Astrocyte (in vitro differentiated cells and primary cell): Measurements from ENCODE around the gene CLEC6A. TPM values are rescaled to one million over a fixed set of nuclear protein-coding genes. Genes with fewer than 3 reads are reported as not detected.

Experiments
- DNase-seq: peaks from one replicate; pipeline ENCODE4 v3.0.0-alpha.2; 2010; ENCODE audit warnings: low read depth
- FAIRE-seq: peaks from 2 replicates; lab custom pipeline; 2011; peaks lifted over from hg19 to GRCh38; lab: Jason Lieb, UNC
- H2AFZ ChIP-seq: 2 replicates; pipeline ENCODE4 v1.6.0; 2012; ENCODE audit warnings: low read depth, low read length, inconsistent platforms
- H3K27ac ChIP-seq: 2 replicates; pipeline ENCODE4 v1.5.1; 2011; ENCODE audit warnings: low read depth, low read length, inconsistent platforms
- H3K27me3 ChIP-seq: 2 replicates; pipeline ENCODE4 v1.6.0; 2011; ENCODE audit warnings: low read length, inconsistent platforms; ENCODE audit not compliant: insufficient read depth
- H3K36me3 ChIP-seq: 2 replicates; pipeline ENCODE4 v1.5.1; 2011; ENCODE audit warnings: low read length, inconsistent platforms; ENCODE audit not compliant: insufficient read depth
- H3K4me1 ChIP-seq: 2 replicates; pipeline ENCODE4 v1.5.1; 2011; ENCODE audit warnings: low read length, inconsistent platforms; ENCODE audit not compliant: insufficient read depth
- H3K4me2 ChIP-seq: 2 replicates; pipeline ENCODE4 v1.6.0; 2012; ENCODE audit warnings: low read length, inconsistent platforms
- H3K4me3 ChIP-seq: 2 replicates; pipeline ENCODE4 v1.5.1; 2011; ENCODE audit warnings: low read depth, mild to moderate bottlenecking, low read length, inconsistent platforms; ENCODE audit not compliant: insufficient read depth
- H3K79me2 ChIP-seq: 2 replicates; pipeline ENCODE4 v1.6.0; 2012; ENCODE audit warnings: mild to moderate bottlenecking, low read length, inconsistent platforms; ENCODE audit not compliant: insufficient read depth
- H3K9ac ChIP-seq: 2 replicates; pipeline ENCODE4 v1.6.0; 2012; ENCODE audit warnings: mild to moderate bottlenecking, low read length, inconsistent platforms
- H3K9me3 ChIP-seq: 2 replicates; pipeline ENCODE4 v1.5.1; 2012; ENCODE audit warnings: low read depth, mild to moderate bottlenecking, low read length, inconsistent platforms; ENCODE audit not compliant: insufficient read depth
- H4K20me1 ChIP-seq: 2 replicates; pipeline ENCODE4 v1.6.0; 2012; ENCODE audit warnings: low read length, inconsistent platforms; ENCODE audit not compliant: insufficient read depth
- H3K27ac Mint-ChIP-seq: one replicate; pipeline ENCODE4 v1.8.0; 2021; ENCODE audit warnings: mild to moderate bottlenecking, mixed read lengths; ENCODE audit not compliant: unreplicated experiment
- H3K27me3 Mint-ChIP-seq: one replicate; pipeline ENCODE4 v1.8.0; 2021; ENCODE audit warnings: low read depth, mixed read lengths; ENCODE audit not compliant: unreplicated experiment
- H3K36me3 Mint-ChIP-seq: one replicate; pipeline ENCODE4 v1.8.0; 2021; ENCODE audit warnings: low read depth, mixed read lengths; ENCODE audit not compliant: unreplicated experiment
- H3K4me1 Mint-ChIP-seq: one replicate; pipeline ENCODE4 v1.8.0; 2021; ENCODE audit warnings: low read depth, mixed read lengths; ENCODE audit not compliant: unreplicated experiment
- H3K4me3 Mint-ChIP-seq: one replicate; pipeline ENCODE4 v1.8.0; 2021; ENCODE audit warnings: mild to moderate bottlenecking, moderate library complexity, mixed read lengths; ENCODE audit not compliant: unreplicated experiment
- H3K9me3 Mint-ChIP-seq: one replicate; pipeline ENCODE4 v1.8.0; 2021; ENCODE audit warnings: mild to moderate bottlenecking, mixed read lengths; ENCODE audit not compliant: unreplicated experiment
- EZH2 ChIP-seq: IDR thresholded peaks from 2 replicates; pipeline ENCODE4 v1.6.1; 2012; ENCODE audit warnings: mild to moderate bottlenecking, low read length, inconsistent platforms; ENCODE audit not compliant: insufficient read depth
- total RNA-seq: library from RNA; stranded (reverse); gene quantifications from 2 replicates; pipeline ENCODE4 v1.2.1, GENCODE V29; 2021
- TF ChIP-seq, protein P1 (sequence below): IDR thresholded peaks from 2 replicates; pipeline ENCODE4 v1.5.1; 2011; ENCODE audit warnings: low read depth, mild to moderate bottlenecking, inconsistent platforms, low read length, moderate library complexity; ENCODE audit not compliant: insufficient read depth

The CLEC6A gene
- total RNA-seq, 1 donor from 2014 or later = not detected

DNA sequence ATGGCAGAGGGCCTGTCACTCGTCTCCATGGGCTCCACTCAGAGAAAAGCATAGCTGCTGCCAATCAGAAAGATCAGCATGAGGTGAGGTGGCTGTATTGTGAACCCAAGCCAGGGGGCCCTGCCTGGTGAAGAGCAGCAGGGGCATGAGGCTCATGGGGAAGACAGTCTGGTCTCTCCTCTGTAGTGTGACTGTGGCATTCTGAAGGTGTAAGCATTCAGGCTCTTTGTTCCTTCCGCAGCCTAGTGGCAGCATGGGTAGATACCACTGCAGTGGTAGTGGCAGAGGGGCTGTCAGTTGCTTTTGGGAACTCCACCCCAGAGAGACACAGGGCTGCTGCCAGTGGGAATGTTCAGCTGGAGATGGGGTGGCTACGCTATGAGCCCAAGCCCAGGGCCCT, 52.5 kb downstream of the CLEC6A start:
- Mint-ChIP-seq H3K4me3 (no peak overlapping the region), H3K27ac (no peak overlapping the region), H3K9me3 (peaks cover 2% of the 10 kb centered on the region), H3K27me3 (no peaks in the 10 kb centered on the region), H3K36me3 (no peaks in the 10 kb centered on the region), H3K4me1 (no peaks in the 10 kb centered on the region)
- Histone ChIP-seq H3K27me3 (no peaks in the 10 kb centered on the region), H3K36me3 (no peaks in the 10 kb centered on the region), H3K79me2 (no peaks in the 10 kb centered on the region), H3K4me3 (no peak overlapping the region), H3K4me1 (no peaks in the 10 kb centered on the region), H3K9ac (no peak overlapping the region), H2AFZ (no peak overlapping the region), H3K4me2 (no peak overlapping the region), H3K9me3 (no peaks in the 10 kb centered on the region), H3K27ac (no peak overlapping the region), H4K20me1 (no peaks in the 10 kb centered on the region)
- TF ChIP-seq, protein P1, sequence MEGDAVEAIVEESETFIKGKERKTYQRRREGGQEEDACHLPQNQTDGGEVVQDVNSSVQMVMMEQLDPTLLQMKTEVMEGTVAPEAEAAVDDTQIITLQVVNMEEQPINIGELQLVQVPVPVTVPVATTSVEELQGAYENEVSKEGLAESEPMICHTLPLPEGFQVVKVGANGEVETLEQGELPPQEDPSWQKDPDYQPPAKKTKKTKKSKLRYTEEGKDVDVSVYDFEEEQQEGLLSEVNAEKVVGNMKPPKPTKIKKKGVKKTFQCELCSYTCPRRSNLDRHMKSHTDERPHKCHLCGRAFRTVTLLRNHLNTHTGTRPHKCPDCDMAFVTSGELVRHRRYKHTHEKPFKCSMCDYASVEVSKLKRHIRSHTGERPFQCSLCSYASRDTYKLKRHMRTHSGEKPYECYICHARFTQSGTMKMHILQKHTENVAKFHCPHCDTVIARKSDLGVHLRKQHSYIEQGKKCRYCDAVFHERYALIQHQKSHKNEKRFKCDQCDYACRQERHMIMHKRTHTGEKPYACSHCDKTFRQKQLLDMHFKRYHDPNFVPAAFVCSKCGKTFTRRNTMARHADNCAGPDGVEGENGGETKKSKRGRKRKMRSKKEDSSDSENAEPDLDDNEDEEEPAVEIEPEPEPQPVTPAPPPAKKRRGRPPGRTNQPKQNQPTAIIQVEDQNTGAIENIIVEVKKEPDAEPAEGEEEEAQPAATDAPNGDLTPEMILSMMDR = no peak
- no peak for TF ChIP-seq EZH2
- no peak for FAIRE-seq
- no peak for DNase-seq

DNA sequence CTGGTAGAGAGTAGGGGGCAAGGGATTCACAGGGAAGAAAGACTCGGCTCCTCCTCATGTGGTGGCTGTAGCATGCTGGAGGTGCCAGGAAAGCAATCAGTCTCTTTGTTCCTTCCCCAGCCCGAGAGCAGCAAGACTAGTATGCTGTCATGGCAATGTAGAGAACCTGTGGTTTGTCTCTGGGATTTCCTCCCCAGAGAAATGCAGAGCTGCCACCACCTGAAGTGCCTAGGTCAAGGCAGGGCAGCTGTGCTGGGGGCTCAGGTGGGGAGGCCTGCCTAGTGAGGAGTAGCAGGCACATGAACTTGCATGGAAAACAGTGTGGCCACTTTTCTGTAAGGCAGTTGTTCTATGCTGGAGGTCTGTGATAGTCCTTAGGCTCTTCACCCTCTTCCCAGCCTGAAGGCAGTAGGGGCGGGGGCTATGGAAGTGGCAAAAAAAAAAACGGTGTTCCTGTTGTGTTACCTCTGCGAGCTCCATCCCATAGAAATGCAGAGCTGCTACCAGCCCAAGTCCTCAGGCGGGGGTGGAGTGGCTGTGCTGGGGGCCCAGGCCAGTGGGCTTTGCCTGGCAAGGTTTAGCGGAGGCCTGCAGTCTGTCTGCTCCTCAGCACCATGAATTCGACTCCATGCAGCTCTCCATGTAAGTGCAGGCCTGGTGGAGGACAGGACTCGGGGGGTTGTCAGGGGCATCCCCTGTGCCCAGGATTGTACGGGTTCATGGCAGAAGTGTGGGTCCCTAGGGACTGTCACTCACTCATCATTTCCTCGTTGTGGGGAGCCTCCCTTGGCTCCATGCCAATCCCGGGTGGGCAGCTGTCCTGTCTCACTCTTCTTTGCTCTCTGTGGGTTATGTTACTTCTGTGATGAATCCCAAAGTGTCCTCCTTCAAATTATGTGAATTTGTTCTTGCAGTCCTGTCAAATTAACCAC, 53.4 kb downstream of the CLEC6A start:
- H3K27me3 Mint-ChIP-seq = no peaks in the 10 kb centered on the region
- no peak overlapping the region for H3K4me3 Mint-ChIP-seq
- Histone ChIP-seq H2AFZ (no peak overlapping the region), H4K20me1 (no peaks in the 10 kb centered on the region), H3K4me3 (no peak overlapping the region), H3K4me2 (no peak overlapping the region), H3K79me2 (no peaks in the 10 kb centered on the region), H3K27ac (no peak overlapping the region), H3K36me3 (no peaks in the 10 kb centered on the region), H3K9me3 (no peaks in the 10 kb centered on the region), H3K27me3 (no peaks in the 10 kb centered on the region), H3K9ac (no peak overlapping the region), H3K4me1 (no peaks in the 10 kb centered on the region)
- FAIRE-seq (no peak), DNase-seq (no peak)
- no peaks in the 10 kb centered on the region for H3K4me1 Mint-ChIP-seq
- TF ChIP-seq, protein P1 = no peak
- no peak for TF ChIP-seq EZH2
- peaks cover 2% of the 10 kb centered on the region for H3K9me3 Mint-ChIP-seq
- H3K36me3 Mint-ChIP-seq = no peaks in the 10 kb centered on the region
- H3K27ac Mint-ChIP-seq = no peak overlapping the region

DNA sequence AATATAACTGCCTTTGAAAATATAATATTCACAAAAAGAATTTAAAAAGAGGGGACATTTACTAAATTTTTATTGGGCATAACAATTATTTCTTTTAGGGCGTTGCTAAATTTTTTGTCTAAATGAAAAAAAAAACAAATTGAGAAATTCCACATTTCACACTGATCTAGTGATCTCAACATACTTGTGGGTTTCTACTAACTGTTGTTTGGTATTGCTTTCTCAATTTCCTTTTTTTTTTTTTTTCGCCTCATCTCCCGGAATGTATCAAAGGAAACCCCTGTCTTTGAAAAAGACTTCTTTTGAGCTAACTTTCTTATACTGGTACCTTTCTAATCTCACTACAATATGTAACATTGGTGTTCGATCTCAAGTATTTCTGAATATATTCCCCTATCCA, 57.5 kb downstream of the CLEC6A start, which contains the start of gene CLEC4D:
CLEC4D (plus strand) TSS at position 248 of the 400 bp plus-strand sequence. CDS start 230 bp downstream, outside the sequence.
- Mint-ChIP-seq H3K9me3 (peaks cover 2% of the 10 kb centered on the region), H3K36me3 (no peaks in the 10 kb centered on the region), H3K4me3 (no peak within 1 kb of the TSS), H3K4me1 (no peaks in the 10 kb centered on the region), H3K27me3 (no peaks in the 10 kb centered on the region), H3K27ac (no peak within 1 kb of the TSS)
- no peaks in the 10 kb centered on the region for H3K27me3 ChIP-seq
- H3K9me3 ChIP-seq = no peaks in the 10 kb centered on the region
- H4K20me1 ChIP-seq = no peaks in the 10 kb centered on the region
- H3K4me2 ChIP-seq = no peak within 1 kb of the TSS
- TF ChIP-seq, protein P1 = no peak
- no peak for TF ChIP-seq EZH2
- no peak within 1 kb of the TSS for H3K27ac ChIP-seq
- no peaks in the 10 kb centered on the region for H3K79me2 ChIP-seq
- no peaks in the 10 kb centered on the region for H3K36me3 ChIP-seq
- H2AFZ ChIP-seq = no peak within 1 kb of the TSS
- H3K4me3 ChIP-seq = no peak within 1 kb of the TSS
- FAIRE-seq (no peak), DNase-seq (no peak)
- no peaks in the 10 kb centered on the region for H3K4me1 ChIP-seq
- H3K9ac ChIP-seq = no peak within 1 kb of the TSS
